Hepatocyte (in vitro differentiated cells): ENCODE results near the gene ADAM33.

ENCODE experiments used
- EZH2 ChIP-seq: fragments of 200-600 bp; sonication (generic); IDR thresholded peaks from 2 replicates; pipeline ENCODE4 v1.6.1; 2016; ENCODE audit warnings: antibody characterized with exemption, mild to moderate bottlenecking, borderline replicate concordance
- EZH2phosphoT487 ChIP-seq: fragments of 200-600 bp; sonication (generic); IDR thresholded peaks from one replicate; pipeline ENCODE4 v1.6.1; 2018; ENCODE audit warnings: antibody characterized with exemption, mild to moderate bottlenecking, low read depth, moderate library complexity; ENCODE audit not compliant: unreplicated experiment, severe bottlenecking
- TF ChIP-seq, protein P1 (sequence below): fragments of 200-600 bp; sonication (generic); IDR thresholded peaks from 2 replicates; pipeline ENCODE4 v1.5.1; 2016; ENCODE audit warnings: antibody characterized with exemption, mild to moderate bottlenecking; ENCODE audit not compliant: poor library complexity

DNA sequence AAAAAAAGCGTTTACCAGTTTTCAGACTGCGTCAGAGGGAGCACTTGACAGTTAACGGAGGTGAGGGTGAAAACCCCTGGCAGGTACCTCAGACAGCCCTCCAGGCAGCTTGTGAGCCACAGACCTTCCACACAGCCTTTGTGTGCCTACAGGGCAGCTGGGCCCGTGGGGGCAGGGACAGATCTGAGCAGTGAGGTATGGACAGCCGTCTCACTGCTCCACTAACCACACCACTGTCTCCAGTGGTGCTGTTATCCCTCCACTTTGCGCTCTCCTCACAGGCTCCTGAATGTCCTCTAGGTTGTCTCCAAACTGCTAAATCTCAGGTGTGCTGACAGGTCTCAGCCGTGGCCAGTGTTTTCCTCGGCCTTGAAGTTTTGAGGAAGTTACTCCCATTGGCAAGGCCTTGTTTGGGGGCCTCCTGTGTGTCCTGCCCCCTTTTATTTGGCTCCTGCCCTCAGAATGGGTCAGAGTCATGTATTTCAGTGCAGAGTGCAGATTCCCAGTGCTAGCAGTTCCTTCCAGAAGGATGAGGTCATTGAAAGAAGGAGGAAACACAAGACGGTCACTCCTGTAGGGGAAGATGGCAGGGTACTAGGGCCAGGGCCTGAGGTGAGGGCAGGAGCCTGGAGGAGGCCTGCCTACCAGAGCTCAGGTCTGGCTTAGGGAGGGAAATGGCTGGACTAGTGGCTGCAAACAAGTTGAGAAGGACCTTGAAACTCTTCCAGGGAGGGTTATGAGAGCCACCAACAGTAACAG, 30.4 kb downstream of the ADAM33 start:
- TF ChIP-seq, protein P1, sequence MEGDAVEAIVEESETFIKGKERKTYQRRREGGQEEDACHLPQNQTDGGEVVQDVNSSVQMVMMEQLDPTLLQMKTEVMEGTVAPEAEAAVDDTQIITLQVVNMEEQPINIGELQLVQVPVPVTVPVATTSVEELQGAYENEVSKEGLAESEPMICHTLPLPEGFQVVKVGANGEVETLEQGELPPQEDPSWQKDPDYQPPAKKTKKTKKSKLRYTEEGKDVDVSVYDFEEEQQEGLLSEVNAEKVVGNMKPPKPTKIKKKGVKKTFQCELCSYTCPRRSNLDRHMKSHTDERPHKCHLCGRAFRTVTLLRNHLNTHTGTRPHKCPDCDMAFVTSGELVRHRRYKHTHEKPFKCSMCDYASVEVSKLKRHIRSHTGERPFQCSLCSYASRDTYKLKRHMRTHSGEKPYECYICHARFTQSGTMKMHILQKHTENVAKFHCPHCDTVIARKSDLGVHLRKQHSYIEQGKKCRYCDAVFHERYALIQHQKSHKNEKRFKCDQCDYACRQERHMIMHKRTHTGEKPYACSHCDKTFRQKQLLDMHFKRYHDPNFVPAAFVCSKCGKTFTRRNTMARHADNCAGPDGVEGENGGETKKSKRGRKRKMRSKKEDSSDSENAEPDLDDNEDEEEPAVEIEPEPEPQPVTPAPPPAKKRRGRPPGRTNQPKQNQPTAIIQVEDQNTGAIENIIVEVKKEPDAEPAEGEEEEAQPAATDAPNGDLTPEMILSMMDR, result no peak
- TF ChIP-seq EZH2, result no peak
- TF ChIP-seq EZH2phosphoT487, result no peak
